Measurements from ENCODE around the gene HSPA12B.

HSPA12B gene

DNA sequence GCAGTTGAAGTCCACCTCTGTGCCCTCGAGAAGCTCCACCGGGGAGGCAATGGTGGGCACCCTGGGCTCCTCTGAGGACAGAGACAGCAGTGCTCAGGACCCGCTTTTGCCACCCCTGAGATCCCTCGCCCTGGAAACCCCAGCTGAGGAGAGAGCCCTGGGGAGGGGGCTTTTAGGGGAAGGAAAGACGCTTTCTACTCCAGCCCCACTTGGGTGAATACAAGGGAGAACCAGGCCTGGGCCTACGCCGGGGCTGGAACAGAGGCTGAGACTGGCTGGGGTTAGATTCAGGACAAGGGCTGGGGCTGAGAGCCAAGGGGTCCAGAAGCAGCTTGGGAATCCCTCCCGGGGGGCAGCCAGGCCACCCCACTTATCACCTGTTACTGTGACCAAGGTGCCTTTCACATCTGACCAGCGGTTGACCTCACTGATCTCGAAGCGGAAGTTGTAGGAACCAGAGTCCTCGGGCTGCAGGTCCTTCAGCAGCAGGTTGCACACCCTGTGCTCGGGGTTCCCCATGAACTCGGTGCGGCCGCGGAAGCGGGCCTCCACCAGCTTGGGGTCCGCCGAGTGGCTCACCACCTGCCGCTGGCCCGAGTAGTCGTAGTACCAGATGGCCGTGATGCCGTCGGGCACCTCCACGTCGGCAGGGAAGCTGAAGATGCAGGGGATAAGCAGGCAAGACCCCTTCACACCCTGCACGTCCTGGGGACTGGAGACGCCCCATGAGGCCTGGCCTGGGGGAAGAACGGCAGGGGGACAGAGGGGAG lies 26.3 kb upstream of the HSPA12B start:
- Histone ChIP-seq H4K20me1 (ENCODE audit: insufficient read depth, low read length) (no peaks in the 10 kb centered on the region), H3K79me2 (ENCODE audit: insufficient read depth, low read length) (no peaks in the 10 kb centered on the region), H3K9me2 (ENCODE audit: low read depth, low read length) (no peaks in the 10 kb centered on the region), H3K36me3 (ENCODE audit: insufficient read depth, low read length) (no peaks in the 10 kb centered on the region), H3K9ac (ENCODE audit: low read length) (no peak overlapping the region), H2AFZ (ENCODE audit: low read length) (no peak overlapping the region), H3K9me3 (ENCODE audit: low read length) (no peaks in the 10 kb centered on the region), H3K27me3 (ENCODE audit: insufficient read depth, low read length) (no peaks in the 10 kb centered on the region; the same call in none of the 2 replicates), H3K27ac (ENCODE audit: low read depth, low read length, poor library complexity, severe bottlenecking) (no peak overlapping the region), H3K4me2 (ENCODE audit: low read length) (no peak overlapping the region), H3K4me1 (ENCODE audit: insufficient read depth, low read length, severe bottlenecking) (no peaks in the 10 kb centered on the region), H3K4me3 (ENCODE audit: low read depth, low read length, poor library complexity, severe bottlenecking) (no peak overlapping the region), H3F3A (ENCODE audit: insufficient read depth, low read length) (no peaks in the 10 kb centered on the region)
- no peak for TF ChIP-seq CTCF (IDR thresholded peaks at IDR 0.05; ENCODE audit: low read length)
- TF ChIP-seq EZH2 (IDR thresholded peaks at IDR 0.05; ENCODE audit: borderline replicate concordance, low read length), result no peak

GRCh38 chr20:3706774-3707507 lies 25.5 kb upstream of the HSPA12B start:
- Histone ChIP-seq H3K4me1 (ENCODE audit: insufficient read depth, low read length, severe bottlenecking) (no peaks in the 10 kb centered on the region), H3F3A (ENCODE audit: insufficient read depth, low read length) (no peaks in the 10 kb centered on the region), H3K9me2 (ENCODE audit: low read depth, low read length) (no peaks in the 10 kb centered on the region), H3K27me3 (ENCODE audit: insufficient read depth, low read length) (no peaks in the 10 kb centered on the region; the same call in none of the 2 replicates), H3K4me3 (ENCODE audit: low read depth, low read length, poor library complexity, severe bottlenecking) (no peak overlapping the region), H3K9ac (ENCODE audit: low read length) (no peak overlapping the region), H3K9me3 (ENCODE audit: low read length) (no peaks in the 10 kb centered on the region), H3K79me2 (ENCODE audit: insufficient read depth, low read length) (no peaks in the 10 kb centered on the region), H3K4me2 (ENCODE audit: low read length) (no peak overlapping the region), H3K36me3 (ENCODE audit: insufficient read depth, low read length) (no peaks in the 10 kb centered on the region), H4K20me1 (ENCODE audit: insufficient read depth, low read length) (no peaks in the 10 kb centered on the region), H3K27ac (ENCODE audit: low read depth, low read length, poor library complexity, severe bottlenecking) (no peak overlapping the region), H2AFZ (ENCODE audit: low read length) (no peak overlapping the region)
- TF ChIP-seq EZH2 (IDR thresholded peaks at IDR 0.05; ENCODE audit: borderline replicate concordance, low read length), result no peak
- TF ChIP-seq CTCF (IDR thresholded peaks at IDR 0.05; ENCODE audit: low read length), result no peak

DNA sequence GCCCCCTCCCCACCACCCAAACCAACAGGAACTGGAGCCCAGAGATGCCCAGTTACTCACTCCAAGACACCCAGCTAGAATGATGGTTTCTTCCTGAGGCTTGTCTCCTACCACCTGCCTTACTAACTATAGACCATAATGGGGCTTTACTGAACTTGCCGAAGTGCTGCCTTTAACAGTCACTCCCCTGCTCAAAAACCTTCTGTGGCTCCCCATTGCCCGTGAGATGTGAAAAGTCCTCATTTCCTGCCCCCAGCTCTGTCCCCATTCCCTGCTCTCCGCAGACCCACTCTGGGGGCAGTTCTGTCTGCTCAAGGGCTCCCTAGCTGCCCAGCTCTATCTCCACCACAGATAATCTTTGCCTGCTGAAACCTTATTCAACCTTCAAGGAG lies 25.0 kb upstream of the HSPA12B start:
- H3K4me2 ChIP-seq (ENCODE audit: low read length), result no peak overlapping the region
- H3K79me2 ChIP-seq (ENCODE audit: insufficient read depth, low read length), result no peaks in the 10 kb centered on the region
- H3K4me3 ChIP-seq (ENCODE audit: low read depth, low read length, poor library complexity, severe bottlenecking), result no peak overlapping the region
- no peaks in the 10 kb centered on the region for H3F3A ChIP-seq (ENCODE audit: insufficient read depth, low read length)
- H3K36me3 ChIP-seq (ENCODE audit: insufficient read depth, low read length), result no peaks in the 10 kb centered on the region
- H2AFZ ChIP-seq (ENCODE audit: low read length), result no peak overlapping the region
- no peak overlapping the region for H3K27ac ChIP-seq (ENCODE audit: low read depth, low read length, poor library complexity, severe bottlenecking)
- no peak overlapping the region for H3K9ac ChIP-seq (ENCODE audit: low read length)
- TF ChIP-seq CTCF (IDR thresholded peaks at IDR 0.05; ENCODE audit: low read length) (no peak), EZH2 (IDR thresholded peaks at IDR 0.05; ENCODE audit: borderline replicate concordance, low read length) (no peak)
- H4K20me1 ChIP-seq (ENCODE audit: insufficient read depth, low read length), result no peaks in the 10 kb centered on the region
- H3K9me2 ChIP-seq (ENCODE audit: low read depth, low read length), result no peaks in the 10 kb centered on the region
- H3K27me3 ChIP-seq (ENCODE audit: insufficient read depth, low read length), result no peaks in the 10 kb centered on the region; the same call in none of the 2 replicates
- H3K4me1 ChIP-seq (ENCODE audit: insufficient read depth, low read length, severe bottlenecking), result no peaks in the 10 kb centered on the region
- H3K9me3 ChIP-seq (ENCODE audit: low read length), result no peaks in the 10 kb centered on the region
